Osteoblast (primary cell): ENCODE results near the gene NDOR1. TPM values are rescaled to one million over a fixed set of nuclear protein-coding genes. Genes with fewer than 3 reads are reported as not detected.

Experiments used
- DNase-seq: peaks from one replicate; pipeline ENCODE4 v3.0.0; 2011; ENCODE audit warnings: low spot score, mixed read lengths; ENCODE audit not compliant: insufficient read length; ENCODE audit errors: missing footprints
- H2AFZ ChIP-seq: 2 replicates; pipeline ENCODE4 v1.6.0; 2011; ENCODE audit warnings: mild to moderate bottlenecking, low read length
- H3K27ac ChIP-seq: 2 replicates; pipeline ENCODE4 v1.5.1; 2011; ENCODE audit warnings: mild to moderate bottlenecking, low read depth, low read length, moderate library complexity
- H3K27me3 ChIP-seq: 2 replicates; pipeline ENCODE4 v1.6.0; 2012; ENCODE audit warnings: mild to moderate bottlenecking, control low read depth, inconsistent platforms, low read length, moderate library complexity; ENCODE audit not compliant: insufficient read depth
- H3K36me3 ChIP-seq: 2 replicates; pipeline ENCODE4 v1.5.1; 2011; ENCODE audit warnings: mild to moderate bottlenecking, low read length, control low read depth, moderate library complexity; ENCODE audit not compliant: insufficient read depth
- H3K4me1 ChIP-seq: 2 replicates; pipeline ENCODE4 v1.5.1; 2011; ENCODE audit warnings: mild to moderate bottlenecking, low read length, control low read depth, moderate library complexity; ENCODE audit not compliant: insufficient read depth
- H3K4me2 ChIP-seq: 2 replicates; pipeline ENCODE4 v1.6.0; 2011; ENCODE audit warnings: mild to moderate bottlenecking, low read length; ENCODE audit not compliant: insufficient read depth
- H3K4me3 ChIP-seq: fragments of 200-600 bp; sonication (generic); 3 replicates; pipeline ENCODE4 v1.5.1; 2012; ENCODE audit warnings: mild to moderate bottlenecking, low read length, inconsistent platforms; ENCODE audit not compliant: insufficient read depth
- H3K79me2 ChIP-seq: 2 replicates; pipeline ENCODE4 v1.6.0; 2012; ENCODE audit warnings: mild to moderate bottlenecking, low read length, control low read depth, inconsistent platforms; ENCODE audit not compliant: insufficient read depth
- H3K9me3 ChIP-seq: 2 replicates; pipeline ENCODE4 v1.5.1; 2011; ENCODE audit warnings: low read depth, low read length, control low read depth
- H4K20me1 ChIP-seq: 2 replicates; pipeline ENCODE4 v1.6.0; 2012; ENCODE audit warnings: mild to moderate bottlenecking, low read length, control low read depth; ENCODE audit not compliant: insufficient read depth
- total RNA-seq: library from RNA; depleted of rRNA; stranded (reverse); fragments of >200 nt; gene quantifications from 2 replicates; pipeline ENCODE4 v1.2.3, GENCODE V29; 2012
- TF ChIP-seq, protein P1 (sequence below): IDR thresholded peaks from 2 replicates; pipeline ENCODE4 v1.5.1; 2011; ENCODE audit warnings: mild to moderate bottlenecking, low read depth, low read length, moderate library complexity; ENCODE audit errors: extremely low read depth

Gene NDOR1
- total RNA-seq, 1 donor: 6.2 TPM

- Histone ChIP-seq H3K36me3 (no peaks in the 10 kb centered on the region), H4K20me1 (peaks cover 10% of the 10 kb centered on the region), H3K27ac (no peak overlapping the region), H3K4me2 (no peak overlapping the region), H2AFZ (no peak overlapping the region), H3K4me1 (peaks cover 3% of the 10 kb centered on the region), H3K9me3 (no peaks in the 10 kb centered on the region), H3K4me3 (no peak overlapping the region), H3K27me3 (no peaks in the 10 kb centered on the region), H3K79me2 (peaks cover 12% of the 10 kb centered on the region)
- DNase-seq: no peak
- TF ChIP-seq, protein P1, sequence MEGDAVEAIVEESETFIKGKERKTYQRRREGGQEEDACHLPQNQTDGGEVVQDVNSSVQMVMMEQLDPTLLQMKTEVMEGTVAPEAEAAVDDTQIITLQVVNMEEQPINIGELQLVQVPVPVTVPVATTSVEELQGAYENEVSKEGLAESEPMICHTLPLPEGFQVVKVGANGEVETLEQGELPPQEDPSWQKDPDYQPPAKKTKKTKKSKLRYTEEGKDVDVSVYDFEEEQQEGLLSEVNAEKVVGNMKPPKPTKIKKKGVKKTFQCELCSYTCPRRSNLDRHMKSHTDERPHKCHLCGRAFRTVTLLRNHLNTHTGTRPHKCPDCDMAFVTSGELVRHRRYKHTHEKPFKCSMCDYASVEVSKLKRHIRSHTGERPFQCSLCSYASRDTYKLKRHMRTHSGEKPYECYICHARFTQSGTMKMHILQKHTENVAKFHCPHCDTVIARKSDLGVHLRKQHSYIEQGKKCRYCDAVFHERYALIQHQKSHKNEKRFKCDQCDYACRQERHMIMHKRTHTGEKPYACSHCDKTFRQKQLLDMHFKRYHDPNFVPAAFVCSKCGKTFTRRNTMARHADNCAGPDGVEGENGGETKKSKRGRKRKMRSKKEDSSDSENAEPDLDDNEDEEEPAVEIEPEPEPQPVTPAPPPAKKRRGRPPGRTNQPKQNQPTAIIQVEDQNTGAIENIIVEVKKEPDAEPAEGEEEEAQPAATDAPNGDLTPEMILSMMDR: no peak
Measured at GRCh38 chr9:137233143-137233980, 27.9 kb downstream of the NDOR1 start.

DNA sequence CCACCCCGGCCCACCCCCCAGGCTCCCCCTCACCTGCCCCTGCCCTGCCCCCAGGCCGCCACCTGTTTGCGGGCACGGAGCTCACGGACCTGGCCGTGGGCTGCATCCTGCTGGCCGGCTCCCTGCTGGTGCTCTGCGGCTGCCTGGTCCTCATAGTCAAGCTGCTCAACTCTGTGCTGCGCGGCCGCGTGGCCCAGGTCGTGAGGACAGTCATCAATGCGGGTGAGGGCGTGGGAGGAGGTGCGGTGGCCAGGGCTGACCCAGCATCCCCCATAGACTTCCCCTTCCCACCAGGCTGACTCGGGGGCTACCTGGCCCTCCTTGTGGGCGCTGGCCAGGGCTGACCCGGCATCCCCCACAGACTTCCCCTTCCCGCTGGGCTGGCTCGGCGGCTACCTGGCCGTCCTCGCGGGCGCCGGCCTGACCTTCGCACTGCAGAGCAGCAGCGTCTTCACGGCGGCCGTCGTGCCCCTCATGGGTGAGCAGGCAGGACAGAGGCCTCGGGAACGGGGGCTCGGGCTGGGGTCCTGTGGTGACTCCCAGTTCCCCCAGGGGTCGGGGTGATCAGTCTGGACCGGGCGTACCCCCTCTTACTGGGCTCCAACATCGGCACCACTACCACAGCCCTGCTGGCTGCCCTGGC is 28.7 kb downstream of the NDOR1 start:
- no peak overlapping the region for H2AFZ ChIP-seq
- H3K4me3 ChIP-seq: no peak overlapping the region
- no peaks in the 10 kb centered on the region for H3K27me3 ChIP-seq
- no peak overlapping the region for H3K27ac ChIP-seq
- peaks cover 20% of the 10 kb centered on the region for H3K79me2 ChIP-seq
- H3K9me3 ChIP-seq: no peaks in the 10 kb centered on the region
- no peaks in the 10 kb centered on the region for H3K36me3 ChIP-seq
- H4K20me1 ChIP-seq: peaks cover 10% of the 10 kb centered on the region
- peaks cover 3% of the 10 kb centered on the region for H3K4me1 ChIP-seq
- no peak for DNase-seq
- no peak overlapping the region for H3K4me2 ChIP-seq
- TF ChIP-seq, protein P1: no peak

DNA sequence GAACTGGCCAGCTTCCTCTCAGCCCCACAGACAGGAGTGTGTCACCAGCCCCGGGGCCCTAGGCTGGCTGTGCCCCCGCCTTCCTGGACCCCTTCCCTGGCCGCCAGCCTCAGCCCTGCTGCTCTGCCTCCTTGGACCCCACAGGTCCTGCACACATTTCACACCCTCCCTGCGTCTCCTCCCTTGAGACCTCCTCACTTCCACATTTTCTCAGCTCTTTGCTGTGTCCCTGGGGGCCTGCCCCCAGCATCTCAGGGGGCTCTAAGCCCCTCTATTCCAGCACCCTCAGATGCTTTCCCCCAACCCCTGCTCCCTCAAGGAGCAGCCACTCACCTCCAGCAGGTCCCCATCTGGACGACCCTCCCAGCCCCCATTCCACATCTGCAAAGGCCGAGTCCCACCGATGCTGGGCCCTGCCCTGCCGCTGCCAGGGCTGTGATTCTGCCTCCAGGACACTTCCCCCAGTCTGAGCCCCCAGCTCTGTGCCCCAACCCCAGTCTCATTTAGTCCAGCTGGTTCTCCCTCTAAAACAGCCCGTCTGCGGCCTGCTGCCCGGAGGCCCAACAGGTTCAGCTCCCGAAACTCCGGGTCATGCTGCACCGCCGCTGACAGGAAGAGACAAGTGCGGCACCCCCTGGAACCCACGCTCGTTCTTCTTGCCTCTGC is 29.4 kb downstream of the NDOR1 start:
- no peak for DNase-seq
- no peaks in the 10 kb centered on the region for H3K27me3 ChIP-seq
- H3K79me2 ChIP-seq: peaks cover 20% of the 10 kb centered on the region
- H3K4me2 ChIP-seq: no peak overlapping the region
- H4K20me1 ChIP-seq: peaks cover 10% of the 10 kb centered on the region
- no peak overlapping the region for H2AFZ ChIP-seq
- peaks cover 3% of the 10 kb centered on the region for H3K4me1 ChIP-seq
- no peak overlapping the region for H3K27ac ChIP-seq
- TF ChIP-seq, protein P1: no peak
- no peaks in the 10 kb centered on the region for H3K36me3 ChIP-seq
- no peak overlapping the region for H3K4me3 ChIP-seq
- no peaks in the 10 kb centered on the region for H3K9me3 ChIP-seq
